ENCODE data around the gene TMEM50B.
A peak's percentile ranks its signal among the peaks of the same experiment; 100 is the strongest.
"Not testable (repeated sequence)": the region's sequence is repeated elsewhere in the genome, so short reads cannot be mapped to it uniquely, and the experiment has no call there.

TMEM50B gene

GRCh38 chr21:33461538-33462250, 18.1 kb downstream of the TMEM50B start:
- no peak for TF ChIP-seq CTCF (IDR thresholded peaks at IDR 0.05; ENCODE audit: low read depth, low read length)
- no peak for DNase-seq (ENCODE audit: low read depth, low spot score)
- no peak overlapping the region for H3K4me3 ChIP-seq (ENCODE audit: low read depth, low read length)
- in situ Hi-C loops (cut with HindIII; ENCODE audit: low sequenced_read_pairs) = no loop called here

GRCh38 chr21:33458861-33459260, 20.9 kb downstream of the TMEM50B start:
- TF ChIP-seq CTCF (IDR thresholded peaks at IDR 0.05; ENCODE audit: low read depth, low read length) = no peak
- no peak for DNase-seq (ENCODE audit: low read depth, low spot score)
- in situ Hi-C loops (cut with HindIII; ENCODE audit: low sequenced_read_pairs) = no loop called here
- no peak overlapping the region for H3K4me3 ChIP-seq (ENCODE audit: low read depth, low read length)

GRCh38 chr21:33455686-33456446, 23.9 kb downstream of the TMEM50B start:
- no peak for DNase-seq (ENCODE audit: low read depth, low spot score)
- in situ Hi-C loops (cut with HindIII; ENCODE audit: low sequenced_read_pairs) = no loop called here
- no peak for TF ChIP-seq CTCF (IDR thresholded peaks at IDR 0.05; ENCODE audit: low read depth, low read length)
- no peak overlapping the region for H3K4me3 ChIP-seq (ENCODE audit: low read depth, low read length)

- no peak for TF ChIP-seq CTCF (IDR thresholded peaks at IDR 0.05; ENCODE audit: low read depth, low read length)
- in situ Hi-C loops (cut with HindIII; ENCODE audit: low sequenced_read_pairs) = no loop called here
- no peak for DNase-seq (ENCODE audit: low read depth, low spot score)
- no peak overlapping the region for H3K4me3 ChIP-seq (ENCODE audit: low read depth, low read length)
Measured at GRCh38 chr21:33452362-33452761, 27.4 kb downstream of the TMEM50B start.

GRCh38 chr21:33451634-33452071, 28.1 kb downstream of the TMEM50B start:
- DNase-seq (ENCODE audit: low read depth, low spot score) = peak; percentile 7

GRCh38 chr21:33449616-33450015, 30.2 kb downstream of the TMEM50B start:
- DNase-seq (ENCODE audit: low read depth, low spot score) = no peak
- no peak for TF ChIP-seq CTCF (IDR thresholded peaks at IDR 0.05; ENCODE audit: low read depth, low read length)
- in situ Hi-C loops (cut with HindIII; ENCODE audit: low sequenced_read_pairs) = no loop called here

More at GRCh38 chr21:33451634-33452071, 28.1 kb downstream of the TMEM50B start:
- in situ Hi-C loops (cut with HindIII; ENCODE audit: low sequenced_read_pairs) = no loop called here
- TF ChIP-seq CTCF (IDR thresholded peaks at IDR 0.05; ENCODE audit: low read depth, low read length) = no peak
- no peak overlapping the region for H3K4me3 ChIP-seq (ENCODE audit: low read depth, low read length)

GRCh38 chr21:33446620-33447019, 33.2 kb downstream of the TMEM50B start:
- H3K4me3 ChIP-seq (ENCODE audit: low read depth, low read length); in situ Hi-C loops (cut with HindIII; ENCODE audit: low sequenced_read_pairs); DNase-seq (ENCODE audit: low read depth, low spot score): not testable (repeated sequence)

More at GRCh38 chr21:33449616-33450015, 30.2 kb downstream of the TMEM50B start:
- H3K4me3 ChIP-seq (ENCODE audit: low read depth, low read length) = no peak overlapping the region
